Mesenchymal stem cell (in vitro differentiated cells and primary cell): ENCODE data around the gene BCHE.

Experiments
- DNase-seq: peaks from one replicate; pipeline ENCODE4 v3.0.0-alpha.2; 2013
- H2AFZ ChIP-seq: one replicate; pipeline ENCODE4 v1.6.1; 2013; ENCODE audit warnings: low read depth, mild to moderate bottlenecking, control low read depth, inconsistent platforms, low read length, moderate library complexity
- H2AK5ac ChIP-seq: 2 replicates; pipeline ENCODE4 v1.6.1; 2013; ENCODE audit warnings: low read length, moderate library complexity, mild to moderate bottlenecking, inconsistent platforms; ENCODE audit not compliant: severe bottlenecking
- H2BK120ac ChIP-seq: one replicate; pipeline ENCODE4 v1.6.1; 2013; ENCODE audit warnings: low read depth, mild to moderate bottlenecking, inconsistent platforms, low read length, moderate library complexity
- H2BK12ac ChIP-seq, 2 experiments: one replicate each; pipeline ENCODE4 v1.6.1; 2013; ENCODE audit warnings: inconsistent platforms in 2 of 2, low read length in 2 of 2, mild to moderate bottlenecking in 2 of 2, moderate library complexity in 2 of 2, control low read depth in 1 of 2
- H2BK15ac ChIP-seq: one replicate; pipeline ENCODE4 v1.6.1; 2013; ENCODE audit warnings: mild to moderate bottlenecking, low read depth, inconsistent platforms; ENCODE audit not compliant: poor library complexity, severe bottlenecking
- H2BK5ac ChIP-seq: 2 replicates; pipeline ENCODE4 v1.6.1; 2013; ENCODE audit warnings: low read depth, mild to moderate bottlenecking, low read length, control low read depth, inconsistent platforms; ENCODE audit not compliant: poor library complexity, severe bottlenecking
- H3K14ac ChIP-seq, 2 experiments: one replicate each; pipeline ENCODE4 v1.6.1; 2013; ENCODE audit warnings: inconsistent platforms in 2 of 2, low read length in 2 of 2, control low read depth in 1 of 2, mild to moderate bottlenecking in 1 of 2, moderate library complexity in 1 of 2
- H3K18ac ChIP-seq, 2 experiments: one replicate each; pipeline ENCODE4 v1.6.1; 2013; ENCODE audit warnings: inconsistent platforms in 2 of 2, low read length in 2 of 2, control low read depth in 1 of 2, low read depth in 1 of 2, mild to moderate bottlenecking in 1 of 2
- H3K23ac ChIP-seq, 2 experiments: one replicate each; pipeline ENCODE4 v1.6.1; 2013; ENCODE audit warnings: inconsistent platforms in 2 of 2, low read length in 2 of 2, mild to moderate bottlenecking in 2 of 2, moderate library complexity in 2 of 2, control low read depth in 1 of 2
- H3K27ac ChIP-seq: 2 replicates; pipeline ENCODE4 v1.5.1; 2013; ENCODE audit warnings: mild to moderate bottlenecking, moderate library complexity, low read length, control low read depth, inconsistent platforms; ENCODE audit not compliant: poor library complexity, severe bottlenecking
- H3K27me3 ChIP-seq, 2 experiments: 2 replicates each; pipeline versions ENCODE4 v1.6.1 to v1.7.0; 2013; ENCODE audit warnings: low read length in 2 of 2, mild to moderate bottlenecking in 2 of 2, moderate library complexity in 2 of 2, control low read depth in 1 of 2, inconsistent platforms in 1 of 2; ENCODE audit not compliant: control insufficient read depth in 1 of 2, insufficient read depth in 1 of 2
- H3K36me3 ChIP-seq, 2 experiments: 2 replicates each; pipeline versions ENCODE4 v1.6.1 to v1.7.0; 2013; ENCODE audit warnings: low read length in 2 of 2, control low read depth in 1 of 2, inconsistent platforms in 1 of 2, low read depth in 1 of 2, mild to moderate bottlenecking in 1 of 2; ENCODE audit not compliant: insufficient read depth in 2 of 2, control insufficient read depth in 1 of 2
- H3K4ac ChIP-seq, 2 experiments: one replicate each; pipeline ENCODE4 v1.6.1; 2013; ENCODE audit warnings: inconsistent platforms in 2 of 2, low read length in 2 of 2, mild to moderate bottlenecking in 2 of 2, moderate library complexity in 2 of 2, control low read depth in 1 of 2, low read depth in 1 of 2
- H3K4me1 ChIP-seq: 2 replicates; pipeline ENCODE4 v1.6.1; 2013; ENCODE audit warnings: low read depth, low read length, control low read depth; ENCODE audit not compliant: control insufficient read depth, insufficient read depth
- H3K4me2 ChIP-seq: 2 replicates; pipeline ENCODE4 v1.6.1; 2013; ENCODE audit warnings: low read length, mild to moderate bottlenecking, inconsistent platforms; ENCODE audit not compliant: poor library complexity, severe bottlenecking
- H3K4me3 ChIP-seq, 2 experiments: 2 replicates each; pipeline versions ENCODE4 v1.5.1 to v1.7.0; 2013; ENCODE audit warnings: low read length in 2 of 2, mild to moderate bottlenecking in 2 of 2, control low read depth in 1 of 2, low read depth in 1 of 2; ENCODE audit not compliant: insufficient read depth in 1 of 2
- H3K79me1 ChIP-seq: replicated peaks from 2 replicates; pipeline ENCODE4 v1.6.1; 2013; ENCODE audit warnings: mild to moderate bottlenecking, control low read depth, low read length, inconsistent platforms; ENCODE audit not compliant: poor library complexity, severe bottlenecking
- H3K9ac ChIP-seq: 2 replicates; pipeline ENCODE4 v1.7.0; 2013; ENCODE audit warnings: mild to moderate bottlenecking, low read length, moderate library complexity
- H3K9me3 ChIP-seq: 2 replicates; pipeline ENCODE4 v1.7.0; 2013; ENCODE audit warnings: mild to moderate bottlenecking, low read length; ENCODE audit not compliant: control insufficient read depth
- H4K8ac ChIP-seq: one replicate; pipeline ENCODE4 v1.6.1; 2013; ENCODE audit warnings: inconsistent platforms, mild to moderate bottlenecking, low read length, moderate library complexity
- H4K91ac ChIP-seq: one replicate; pipeline ENCODE4 v1.6.1; 2013; ENCODE audit warnings: mild to moderate bottlenecking, low read length, inconsistent platforms
- WGBS: methylation state at CpG from one replicate; pipeline ENCODE4 v1.1.7; 2013; ENCODE audit warnings: mixed read lengths; 5-methylcytosine and 5-hydroxymethylcytosine counted together

The BCHE gene

GRCh38 chr3:165778891-165779290, 58.3 kb downstream of the BCHE start:
- Histone ChIP-seq H2AFZ (no peak overlapping the region), H3K18ac (no peak overlapping the region), H2BK15ac (no peak overlapping the region), H3K79me1 (no peaks in the 10 kb centered on the region), H2BK12ac (no peak overlapping the region), H3K4me3 (no peak overlapping the region), H3K4ac (no peak overlapping the region), H3K9me3 (no peaks in the 10 kb centered on the region), H2BK120ac (no peak overlapping the region), H3K27me3 (no peaks in the 10 kb centered on the region), H3K36me3 (no peaks in the 10 kb centered on the region), H3K4me1 (no peaks in the 10 kb centered on the region), H3K27ac (no peak overlapping the region), H3K23ac (no peak overlapping the region), H2BK5ac (no peak overlapping the region), H4K8ac (no peak overlapping the region), H3K14ac (no peak overlapping the region), H3K4me2 (no peak overlapping the region), H3K9ac (no peak overlapping the region), H4K91ac (no peak overlapping the region), H2AK5ac (no peak overlapping the region)
- no peak for DNase-seq
- no CpG with 5 or more reads among the region's 2 CpGs for WGBS

GRCh38 chr3:165778456-165778855, 58.8 kb downstream of the BCHE start:
- Histone ChIP-seq H3K27ac (no peak overlapping the region), H3K9me3 (no peaks in the 10 kb centered on the region), H3K36me3 (no peaks in the 10 kb centered on the region), H3K18ac (no peak overlapping the region), H3K4me1 (no peaks in the 10 kb centered on the region), H4K8ac (no peak overlapping the region), H2BK15ac (no peak overlapping the region), H2AK5ac (no peak overlapping the region), H4K91ac (no peak overlapping the region), H3K23ac (no peak overlapping the region), H3K14ac (no peak overlapping the region), H3K9ac (no peak overlapping the region), H2BK12ac (no peak overlapping the region), H2BK5ac (no peak overlapping the region), H3K4me2 (no peak overlapping the region), H3K27me3 (no peaks in the 10 kb centered on the region), H2BK120ac (no peak overlapping the region), H2AFZ (no peak overlapping the region), H3K79me1 (no peaks in the 10 kb centered on the region), H3K4ac (no peak overlapping the region), H3K4me3 (no peak overlapping the region)
- peak; percentile 11 for DNase-seq

- Histone ChIP-seq H4K91ac (no peak overlapping the region), H4K8ac (no peak overlapping the region), H3K18ac (no peak overlapping the region), H3K4ac (no peak overlapping the region), H3K79me1 (no peaks in the 10 kb centered on the region), H2BK120ac (no peak overlapping the region), H3K4me3 (no peak overlapping the region), H3K4me1 (no peaks in the 10 kb centered on the region), H3K4me2 (no peak overlapping the region), H3K27ac (no peak overlapping the region), H2BK12ac (no peak overlapping the region), H2BK5ac (no peak overlapping the region), H3K27me3 (no peaks in the 10 kb centered on the region), H3K23ac (no peak overlapping the region), H3K9me3 (no peaks in the 10 kb centered on the region), H3K36me3 (no peaks in the 10 kb centered on the region), H2AFZ (no peak overlapping the region), H2BK15ac (no peak overlapping the region), H3K9ac (no peak overlapping the region), H3K14ac (no peak overlapping the region), H2AK5ac (no peak overlapping the region)
- no CpG with 5 or more reads among the region's 3 CpGs for WGBS
- DNase-seq, result no peak
These were observed 61.4 kb downstream of the BCHE start for GRCh38 chr3:165775824-165776223.

GRCh38 chr3:165770781-165771180, 66.4 kb downstream of the BCHE start:
- 47% methylated on average over 2 of the region's 3 CpGs for WGBS
- no peak overlapping the region for H2BK12ac ChIP-seq
- no peak overlapping the region for H3K14ac ChIP-seq
- H2AFZ ChIP-seq, result no peak overlapping the region
- no peak overlapping the region for H3K18ac ChIP-seq
- no peak overlapping the region for H2BK5ac ChIP-seq
- peaks cover 4% of the 10 kb centered on the region for H3K4me1 ChIP-seq
- H3K79me1 ChIP-seq, result no peaks in the 10 kb centered on the region
- no peak overlapping the region for H3K4ac ChIP-seq
- H3K27ac ChIP-seq, result no peak overlapping the region
- no peaks in the 10 kb centered on the region for H3K27me3 ChIP-seq
- no peak overlapping the region for H3K9ac ChIP-seq
- H3K23ac ChIP-seq, result no peak overlapping the region
- no peaks in the 10 kb centered on the region for H3K36me3 ChIP-seq
- H3K4me2 ChIP-seq, result no peak overlapping the region
- H4K8ac ChIP-seq, result no peak overlapping the region
- H3K9me3 ChIP-seq, result no peaks in the 10 kb centered on the region
- no peak overlapping the region for H2AK5ac ChIP-seq
- no peak overlapping the region for H4K91ac ChIP-seq
- no peak overlapping the region for H3K4me3 ChIP-seq
- peak; percentile 49 for DNase-seq
- no peak overlapping the region for H2BK120ac ChIP-seq
- no peak overlapping the region for H2BK15ac ChIP-seq
